ENCODE results near the gene CDX1. TPM values are rescaled to one million over a fixed set of nuclear protein-coding genes. Genes with fewer than 3 reads are reported as not detected.

Gene CDX1
- total RNA-seq, 1 experiment from 2014 or later: 0.22 TPM

DNA sequence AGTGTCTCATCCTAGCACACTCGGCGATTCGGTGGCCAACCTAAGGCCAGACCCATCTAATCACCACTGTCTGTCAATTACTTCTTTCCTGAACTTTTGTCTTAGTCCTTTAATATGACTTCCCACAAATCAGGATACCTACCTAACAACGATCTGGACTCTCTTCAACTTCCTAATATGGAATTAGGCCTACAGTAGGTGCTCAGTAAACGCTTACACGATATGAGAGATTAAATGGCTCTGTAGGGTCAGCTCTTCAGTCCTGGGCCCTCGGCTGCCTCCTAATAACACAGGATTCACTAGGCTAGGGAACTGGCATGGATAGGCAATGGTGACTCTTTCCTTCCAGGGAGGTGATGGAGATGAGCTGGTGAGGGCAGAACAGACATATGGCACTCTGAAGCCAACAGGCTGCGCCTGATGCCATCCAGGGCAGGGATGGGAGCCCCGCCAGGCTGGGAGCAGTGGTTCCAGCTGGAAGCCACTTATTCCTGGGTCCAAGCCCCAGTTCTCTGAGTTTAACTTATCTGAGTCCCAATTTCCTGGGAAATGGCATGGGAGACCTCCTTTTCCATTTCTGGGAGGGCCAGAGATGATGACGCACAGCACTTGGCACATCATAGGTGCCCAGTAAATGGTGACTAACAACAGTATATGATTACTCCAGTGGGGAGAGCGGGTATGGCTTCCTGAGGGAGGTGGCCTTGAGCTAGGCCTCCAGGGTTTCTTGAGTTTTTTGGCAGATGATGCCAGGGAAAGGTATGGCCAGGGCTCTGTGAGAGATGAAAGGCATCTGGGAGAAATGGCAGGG lies 18.3 kb upstream of the CDX1 start:
- H4K5ac ChIP-seq (ENCODE audit: insufficient read length, low read depth, low read length): no peak overlapping the region
- no peak overlapping the region for H2BK15ac ChIP-seq (ENCODE audit: low read depth, low read length)
- no peak overlapping the region for H4K8ac ChIP-seq (replicated peaks; ENCODE audit: insufficient read length, low read depth, low read length)
- no peak overlapping the region for H3K23ac ChIP-seq (ENCODE audit: insufficient read length, low read depth, low read length)
- no peaks in the 10 kb centered on the region for H3K79me2 ChIP-seq (ENCODE audit: insufficient read depth, low read length)
- H3K9me3 Mint-ChIP-seq: no peaks in the 10 kb centered on the region
- no peak overlapping the region for H2BK20ac ChIP-seq (ENCODE audit: low read depth, low read length, poor library complexity, severe bottlenecking)
- peaks cover 5% of the 10 kb centered on the region; the same call in 1 of the 2 replicates for H3K27me3 Mint-ChIP-seq (ENCODE audit: low read depth)
- no peak for DNase-seq
- H3K4ac ChIP-seq (ENCODE audit: low read depth, low read length): no peak overlapping the region
- no CpG with 5 or more reads among the region's 11 CpGs for WGBS (ENCODE audit: extremely low coverage, insufficient read length, low lambda C conversion rate)
- H4K20me1 ChIP-seq (ENCODE audit: control insufficient read depth, insufficient read depth, insufficient read length): no peaks in the 10 kb centered on the region
- H3K14ac ChIP-seq (ENCODE audit: insufficient read depth, low read length): no peak overlapping the region
- H3K4me3 Mint-ChIP-seq: no peak overlapping the region; a peak in 1 of 5 replicates
- H2BK5ac ChIP-seq (ENCODE audit: insufficient read length, low read length): no peak overlapping the region
- no peak overlapping the region for H3T11ph ChIP-seq (ENCODE audit: low read length)
- no peak overlapping the region for H3K18ac ChIP-seq (ENCODE audit: insufficient read length, low read depth, low read length)
- H3K27ac Mint-ChIP-seq: no peak overlapping the region; a peak in 1 of 7 replicates
- TF ChIP-seq, protein P1, sequence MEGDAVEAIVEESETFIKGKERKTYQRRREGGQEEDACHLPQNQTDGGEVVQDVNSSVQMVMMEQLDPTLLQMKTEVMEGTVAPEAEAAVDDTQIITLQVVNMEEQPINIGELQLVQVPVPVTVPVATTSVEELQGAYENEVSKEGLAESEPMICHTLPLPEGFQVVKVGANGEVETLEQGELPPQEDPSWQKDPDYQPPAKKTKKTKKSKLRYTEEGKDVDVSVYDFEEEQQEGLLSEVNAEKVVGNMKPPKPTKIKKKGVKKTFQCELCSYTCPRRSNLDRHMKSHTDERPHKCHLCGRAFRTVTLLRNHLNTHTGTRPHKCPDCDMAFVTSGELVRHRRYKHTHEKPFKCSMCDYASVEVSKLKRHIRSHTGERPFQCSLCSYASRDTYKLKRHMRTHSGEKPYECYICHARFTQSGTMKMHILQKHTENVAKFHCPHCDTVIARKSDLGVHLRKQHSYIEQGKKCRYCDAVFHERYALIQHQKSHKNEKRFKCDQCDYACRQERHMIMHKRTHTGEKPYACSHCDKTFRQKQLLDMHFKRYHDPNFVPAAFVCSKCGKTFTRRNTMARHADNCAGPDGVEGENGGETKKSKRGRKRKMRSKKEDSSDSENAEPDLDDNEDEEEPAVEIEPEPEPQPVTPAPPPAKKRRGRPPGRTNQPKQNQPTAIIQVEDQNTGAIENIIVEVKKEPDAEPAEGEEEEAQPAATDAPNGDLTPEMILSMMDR (conservative IDR thresholded peaks at IDR 0.05): no peak
- no peak overlapping the region for H2BK120ac ChIP-seq (ENCODE audit: low read depth, low read length, poor library complexity, severe bottlenecking)
- H3K9ac ChIP-seq (ENCODE audit: extremely low read depth, insufficient read length, low read length): no peak overlapping the region
- no peak overlapping the region for H3K56ac ChIP-seq (ENCODE audit: insufficient read length, low read depth, low read length)
- no peaks in the 10 kb centered on the region for H3K36me3 Mint-ChIP-seq (ENCODE audit: insufficient read depth in 1 of 3, low read depth in 3 of 3)
- no peak overlapping the region for H2AK5ac ChIP-seq (ENCODE audit: insufficient read length, low read length)
- H3K4me1 ChIP-seq (ENCODE audit: insufficient read depth, low read length): peaks cover 5% of the 10 kb centered on the region; the same call in 1 of the 2 replicates
- no peak overlapping the region for H2BK12ac ChIP-seq (ENCODE audit: insufficient read length, low read depth, low read length)
- H2AFZ ChIP-seq (ENCODE audit: low read length): no peak overlapping the region
- no peaks in the 10 kb centered on the region for H3K79me1 ChIP-seq (ENCODE audit: insufficient read depth, low read depth, low read length, poor library complexity, severe bottlenecking)
- H3K4me2 ChIP-seq (ENCODE audit: insufficient read depth, insufficient read length, low read length): no peak overlapping the region
- H3K27me3 ChIP-seq (ENCODE audit: insufficient read depth, low read length): no peaks in the 10 kb centered on the region
- H3K23me2 ChIP-seq (ENCODE audit: insufficient read length, low read depth, low read length, poor library complexity, severe bottlenecking): no peaks in the 10 kb centered on the region
- peaks cover 16 to 24% of the 10 kb centered on the region in 2 experiments for H3K4me1 Mint-ChIP-seq
- H3K27ac ChIP-seq (ENCODE audit: insufficient read length, low read depth, low read length): no peak overlapping the region
- H4K91ac ChIP-seq (ENCODE audit: insufficient read length, low read depth, low read length): no peak overlapping the region
- no peaks in the 10 kb centered on the region for H3K9me3 ChIP-seq (ENCODE audit: control insufficient read depth, low read depth, low read length)

Measured in H9 (cell line).